OCI-LY1 (cell line): Measurements from ENCODE around the gene MCCD1.

Source experiments
- H2AFZ ChIP-seq: fragments of 200-600 bp; sonication (generic), shearing (Covaris generic); 2 replicates; pipeline ENCODE4 v1.6.0; 2014; ENCODE audit warnings: antibody characterized with exemption, mild to moderate bottlenecking, low read length
- H3F3A ChIP-seq: fragments of 200-600 bp; sonication (generic), shearing (Covaris generic); 2 replicates; pipeline ENCODE4 v1.6.0; 2014; ENCODE audit warnings: mild to moderate bottlenecking, antibody characterized with exemption, low read length, moderate library complexity; ENCODE audit not compliant: insufficient read depth
- H3K27ac ChIP-seq: fragments of 200-600 bp; sonication (generic); 2 replicates; pipeline ENCODE4 v1.5.1; 2014; ENCODE audit warnings: low read length, mixed run types, mild to moderate bottlenecking, low read depth; ENCODE audit not compliant: poor library complexity, severe bottlenecking
- H3K27me3 ChIP-seq: fragments of 200-600 bp; sonication (generic); 2 replicates; pipeline ENCODE4 v1.6.0; 2014; ENCODE audit warnings: antibody characterized with exemption, mild to moderate bottlenecking, low read length, moderate library complexity; ENCODE audit not compliant: insufficient read depth
- H3K36me3 ChIP-seq: fragments of 200-600 bp; sonication (generic); 2 replicates; pipeline ENCODE4 v1.6.1; 2014; ENCODE audit warnings: mild to moderate bottlenecking, antibody characterized with exemption, low read length, moderate library complexity, mixed read lengths; ENCODE audit not compliant: insufficient read depth
- H3K4me1 ChIP-seq: fragments of 200-600 bp; sonication (generic); 2 replicates; pipeline ENCODE4 v1.5.1; 2014; ENCODE audit warnings: mild to moderate bottlenecking, low read length, moderate library complexity; ENCODE audit not compliant: insufficient read depth, severe bottlenecking
- H3K4me2 ChIP-seq: fragments of 200-600 bp; sonication (generic), shearing (Covaris generic); 2 replicates; pipeline ENCODE4 v1.6.1; 2014; ENCODE audit warnings: low read length
- H3K4me3 ChIP-seq: fragments of 200-600 bp; sonication (generic); 2 replicates; pipeline ENCODE4 v1.5.1; 2014; ENCODE audit warnings: low read length, low read depth, mild to moderate bottlenecking, mixed read lengths; ENCODE audit not compliant: poor library complexity, severe bottlenecking
- H3K79me2 ChIP-seq: fragments of 200-600 bp; shearing (Covaris generic); 2 replicates; pipeline ENCODE4 v1.6.1; 2016; ENCODE audit warnings: mixed run types, low read length, mixed read lengths; ENCODE audit not compliant: insufficient read depth
- H3K9ac ChIP-seq: fragments of 200-600 bp; sonication (generic), shearing (Covaris generic); 2 replicates; pipeline ENCODE4 v1.6.1; 2014; ENCODE audit warnings: mild to moderate bottlenecking, low read length, mixed read lengths
- H3K9me2 ChIP-seq: fragments of 200-600 bp; sonication (generic), shearing (Covaris generic); 2 replicates; pipeline ENCODE4 v1.6.1; 2014; ENCODE audit warnings: low read depth, mild to moderate bottlenecking, low read length, mixed read lengths
- H3K9me3 ChIP-seq: fragments of 200-600 bp; shearing (Covaris generic); 2 replicates; pipeline ENCODE4 v1.6.1; 2014; ENCODE audit warnings: low read length, mixed read lengths
- H4K20me1 ChIP-seq: fragments of 200-600 bp; sonication (generic), shearing (Covaris generic); 2 replicates; pipeline ENCODE4 v1.6.0; 2016; ENCODE audit warnings: mild to moderate bottlenecking, low read length; ENCODE audit not compliant: insufficient read depth
- CTCF ChIP-seq: fragments of 200-600 bp; sonication (generic), shearing (Covaris generic); IDR thresholded peaks from 2 replicates; pipeline ENCODE4 v1.5.1; 2017; ENCODE audit warnings: mild to moderate bottlenecking, antibody characterized with exemption, low read length, moderate library complexity, mixed read lengths
- EZH2 ChIP-seq: fragments of 200-600 bp; sonication (generic), shearing (Covaris generic); IDR thresholded peaks from 2 replicates; pipeline ENCODE4 v1.8.0; 2017; ENCODE audit warnings: borderline replicate concordance, mixed run types, mild to moderate bottlenecking, antibody characterized with exemption, low read length, moderate library complexity, mixed read lengths

The MCCD1 gene

GRCh38 chr6:31573239-31574105, 44.7 kb downstream of the MCCD1 start:
- H3K4me1 ChIP-seq, result peaks cover 72% of the 10 kb centered on the region
- no peaks in the 10 kb centered on the region for H3K36me3 ChIP-seq
- no peaks in the 10 kb centered on the region for H3K9me2 ChIP-seq
- no peaks in the 10 kb centered on the region for H3K9me3 ChIP-seq
- no peaks in the 10 kb centered on the region for H3K27me3 ChIP-seq
- H3K79me2 ChIP-seq, result no peaks in the 10 kb centered on the region
- TF ChIP-seq CTCF, result no peak
- TF ChIP-seq EZH2, result no peak
- H3K4me3 ChIP-seq, result no peak overlapping the region
- H3K4me2 ChIP-seq, result no peak overlapping the region
- H3F3A ChIP-seq, result no peaks in the 10 kb centered on the region
- H2AFZ ChIP-seq, result no peak overlapping the region
- no peak overlapping the region for H3K27ac ChIP-seq
- H4K20me1 ChIP-seq, result no peaks in the 10 kb centered on the region
- no peak overlapping the region for H3K9ac ChIP-seq

- no peak overlapping the region for H3K27ac ChIP-seq
- no peaks in the 10 kb centered on the region for H4K20me1 ChIP-seq
- H3K4me1 ChIP-seq, result peaks cover 63% of the 10 kb centered on the region
- no peaks in the 10 kb centered on the region for H3K9me3 ChIP-seq
- H3F3A ChIP-seq, result no peaks in the 10 kb centered on the region
- H3K27me3 ChIP-seq, result no peaks in the 10 kb centered on the region
- no peak overlapping the region for H2AFZ ChIP-seq
- no peaks in the 10 kb centered on the region for H3K9me2 ChIP-seq
- H3K9ac ChIP-seq, result no peak overlapping the region; the same call in 1 of the 2 replicates
- H3K4me3 ChIP-seq, result no peak overlapping the region
- no peaks in the 10 kb centered on the region for H3K79me2 ChIP-seq
- no peaks in the 10 kb centered on the region for H3K36me3 ChIP-seq
- H3K4me2 ChIP-seq, result no peak overlapping the region; the same call in 1 of the 2 replicates
- TF ChIP-seq CTCF (peak; percentile 13; the same call in 1 of the 2 replicates), EZH2 (no peak)
Measured at GRCh38 chr6:31574106-31575061, 45.6 kb downstream of the MCCD1 start.

GRCh38 chr6:31575335-31575901, 46.7 kb downstream of the MCCD1 start, which contains the start of gene TNF:
TSS of gene TNF (plus strand) at chr6:31575565. CDS start at chr6:31575742, 177 bp downstream.
- H3F3A ChIP-seq, result no peaks in the 10 kb centered on the region
- no peaks in the 10 kb centered on the region for H4K20me1 ChIP-seq
- peaks cover 60% of the 10 kb centered on the region for H3K4me1 ChIP-seq
- TF ChIP-seq CTCF, result no peak
- no peak for TF ChIP-seq EZH2
- H2AFZ ChIP-seq, result no peak within 1 kb of the TSS
- no peak within 1 kb of the TSS for H3K27ac ChIP-seq
- no peaks in the 10 kb centered on the region for H3K79me2 ChIP-seq
- peak within 1 kb of the TSS; percentile 63; the same call in 1 of the 2 replicates for H3K9ac ChIP-seq
- peak within 1 kb of the TSS; percentile 61 for H3K4me2 ChIP-seq
- no peaks in the 10 kb centered on the region for H3K27me3 ChIP-seq
- no peaks in the 10 kb centered on the region for H3K9me3 ChIP-seq
- peak within 1 kb of the TSS; percentile 60 for H3K4me3 ChIP-seq
- no peaks in the 10 kb centered on the region for H3K36me3 ChIP-seq
- no peaks in the 10 kb centered on the region for H3K9me2 ChIP-seq
